HG02981 (cell line): Measurements from ENCODE around the gene CTNNB1.
"Not testable (repeated sequence)": the region's sequence is repeated elsewhere in the genome, so short reads cannot be mapped to it uniquely, and the experiment has no call there.

Source experiments
- ATAC-seq: cut with Tn5 transposase; IDR thresholded peaks from one replicate; pipeline ENCODE4 v1.9.1; 2021; ENCODE audit warnings: mild to moderate bottlenecking, moderate library complexity; ENCODE audit not compliant: unreplicated experiment

CTNNB1 gene

GRCh38 chr3:41248525-41248924 is 49.2 kb downstream of the CTNNB1 start:
- ATAC-seq = no peak

DNA sequence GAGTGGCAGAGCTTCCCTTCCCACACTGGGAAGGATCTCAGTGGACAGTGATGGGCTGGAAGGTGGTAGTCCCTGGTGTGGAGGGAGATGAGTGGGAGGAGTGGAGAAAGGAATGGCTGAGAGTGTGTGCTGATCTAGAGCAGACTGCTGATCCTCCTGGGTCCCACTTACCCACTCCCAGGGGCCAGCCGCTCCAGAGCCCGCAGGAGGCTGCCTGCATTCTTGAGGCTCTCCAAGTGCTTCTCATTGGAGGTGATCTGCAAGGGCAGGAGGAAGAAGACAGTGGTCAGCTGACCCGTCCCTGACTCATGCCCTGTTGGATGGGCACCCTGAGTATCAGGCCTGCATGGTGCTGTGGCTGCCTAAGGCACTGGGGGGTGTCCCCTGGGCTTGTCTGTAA is 50.0 kb downstream of the CTNNB1 start:
- no peak for ATAC-seq

- no peak for ATAC-seq
Observed at GRCh38 chr3:41250825-41251224, 51.5 kb downstream of the CTNNB1 start.

- ATAC-seq = no peak
Observed at GRCh38 chr3:41251593-41251992, 52.3 kb downstream of the CTNNB1 start.

- ATAC-seq = no peak
Observed at GRCh38 chr3:41258239-41258800, 59.0 kb downstream of the CTNNB1 start.

DNA sequence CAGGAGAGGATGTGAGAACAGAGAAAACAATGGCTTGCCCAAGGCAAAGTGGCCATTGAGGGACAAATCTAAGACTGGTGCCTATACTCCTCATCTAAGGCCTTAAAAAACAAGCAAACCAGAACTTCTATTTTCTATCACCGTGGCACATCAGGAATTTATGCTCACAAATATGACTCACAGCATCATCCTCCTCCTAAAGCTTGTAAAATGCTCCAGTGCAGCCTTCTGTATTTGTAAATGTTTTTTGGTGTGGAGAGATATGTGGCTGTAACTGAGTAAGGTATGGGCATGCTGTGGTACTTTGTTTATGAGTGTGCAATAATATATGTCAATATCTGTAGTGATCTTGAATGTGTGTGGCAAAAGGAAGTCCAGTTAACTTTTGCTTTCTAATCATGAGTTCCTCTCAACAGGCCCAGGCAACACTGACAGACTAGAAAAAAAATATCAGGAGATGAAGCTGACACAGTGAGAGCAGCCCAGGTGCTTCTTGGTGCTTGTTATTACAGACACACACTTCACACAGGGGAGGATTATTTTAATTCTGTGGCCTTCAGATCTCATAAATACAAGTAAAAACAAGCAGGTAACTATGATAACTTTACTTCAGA is 60.3 kb downstream of the CTNNB1 start:
- ATAC-seq = no peak

- ATAC-seq = no peak
Observed at GRCh38 chr3:41260063-41260450, 60.8 kb downstream of the CTNNB1 start.

DNA sequence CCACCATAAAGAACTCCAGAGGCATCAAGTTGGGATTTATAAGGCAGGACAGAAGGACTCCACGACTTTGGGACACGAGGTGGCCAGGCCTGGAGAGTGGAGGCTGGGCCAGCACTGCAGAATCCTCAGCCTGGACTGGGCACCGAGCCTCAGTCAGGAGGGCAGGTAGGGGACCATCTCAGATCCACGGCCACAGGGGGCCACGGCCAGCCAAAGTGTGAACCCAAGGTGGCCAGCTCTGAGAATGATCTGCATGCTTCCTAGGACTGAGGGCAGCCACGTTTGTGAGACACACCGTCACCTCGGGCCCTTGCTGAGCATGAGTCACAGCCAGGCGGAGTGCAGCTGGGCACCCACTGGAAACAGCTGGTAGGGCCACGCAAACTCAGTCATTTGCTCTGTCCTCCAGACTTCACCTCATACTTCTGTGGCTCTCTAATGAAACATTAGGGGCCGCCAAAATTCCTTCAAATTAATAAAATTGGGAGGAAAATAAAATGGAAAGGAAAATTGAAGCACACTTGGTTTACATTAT is 65.8 kb downstream of the CTNNB1 start:
- no peak for ATAC-seq

GRCh38 chr3:41265823-41266273 is 66.5 kb downstream of the CTNNB1 start:
- ATAC-seq = no peak

- no peak for ATAC-seq
Observed at GRCh38 chr3:41267975-41268640, 68.8 kb downstream of the CTNNB1 start.

GRCh38 chr3:41272667-41273066 is 73.4 kb downstream of the CTNNB1 start:
- ATAC-seq = no peak

DNA sequence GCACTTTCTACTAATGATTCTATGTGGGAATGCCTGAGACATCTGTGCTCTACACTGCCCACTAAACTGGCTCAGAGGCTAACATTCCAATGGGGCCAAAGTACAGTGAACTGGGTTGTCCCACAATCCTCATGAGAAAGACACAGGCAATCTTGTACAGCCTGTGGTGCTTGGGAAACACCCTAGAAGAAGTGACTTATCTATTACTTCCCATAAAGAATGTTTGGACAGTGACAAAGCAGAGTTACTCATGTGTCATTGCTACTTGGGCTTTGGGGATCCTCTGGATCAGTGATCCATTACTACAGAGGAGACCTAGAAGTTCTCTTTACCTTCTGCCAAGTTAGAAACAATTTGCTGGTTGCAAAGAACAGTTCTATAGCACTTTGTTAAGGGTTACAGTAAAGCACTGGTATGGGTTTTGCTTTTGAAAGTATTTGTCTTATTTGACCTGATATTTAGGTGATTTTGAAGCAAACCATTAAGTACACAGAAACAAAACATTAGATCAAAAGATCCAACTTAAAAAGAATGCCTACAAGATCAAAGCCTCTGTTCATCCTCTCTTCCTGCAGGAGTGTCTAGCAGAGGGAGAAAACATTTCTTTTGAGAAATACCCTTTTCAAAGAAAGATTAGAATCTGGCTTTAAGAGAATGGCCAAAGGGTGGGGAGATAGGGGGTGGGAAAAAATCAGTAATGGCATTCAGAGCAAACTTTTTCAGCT is 75.8 kb downstream of the CTNNB1 start:
- no peak for ATAC-seq

- no peak for ATAC-seq
Observed at GRCh38 chr3:41276191-41276590, 76.9 kb downstream of the CTNNB1 start.

DNA sequence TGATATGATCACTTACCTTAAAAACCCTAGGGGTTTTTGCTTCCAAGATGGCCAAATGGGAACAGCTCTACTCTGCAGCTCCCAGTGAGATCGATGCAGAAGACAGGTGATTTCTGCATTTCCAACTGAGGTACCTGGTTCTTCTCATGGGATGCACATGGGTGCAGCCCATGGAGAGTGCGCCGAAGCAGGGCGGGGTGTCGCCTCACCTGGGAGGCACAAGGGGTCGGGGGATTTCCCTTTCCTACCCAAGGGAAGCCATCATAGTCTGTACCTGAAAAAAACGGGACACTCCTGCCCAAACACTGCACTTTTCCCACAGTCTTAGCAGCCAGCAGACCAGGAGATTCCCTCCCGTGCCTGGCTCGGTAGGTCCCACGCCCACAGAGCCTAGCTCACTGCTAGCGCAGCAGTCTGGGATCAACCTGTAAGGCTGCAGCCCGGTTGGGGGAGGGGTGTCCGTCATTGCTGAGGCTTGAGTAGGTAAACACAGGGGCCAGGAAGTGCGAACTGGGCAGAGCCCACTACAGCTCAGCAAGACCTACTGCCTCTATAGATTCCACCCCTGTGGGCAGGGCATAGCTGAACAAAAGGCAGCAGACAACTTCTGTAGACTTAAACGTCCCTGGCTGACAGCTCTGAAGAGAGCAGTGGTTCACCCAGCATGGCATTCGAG is 78.6 kb downstream of the CTNNB1 start:
- no peak for ATAC-seq

- ATAC-seq = not testable (repeated sequence)
Observed at GRCh38 chr3:41284934-41285333, 85.6 kb downstream of the CTNNB1 start.

DNA sequence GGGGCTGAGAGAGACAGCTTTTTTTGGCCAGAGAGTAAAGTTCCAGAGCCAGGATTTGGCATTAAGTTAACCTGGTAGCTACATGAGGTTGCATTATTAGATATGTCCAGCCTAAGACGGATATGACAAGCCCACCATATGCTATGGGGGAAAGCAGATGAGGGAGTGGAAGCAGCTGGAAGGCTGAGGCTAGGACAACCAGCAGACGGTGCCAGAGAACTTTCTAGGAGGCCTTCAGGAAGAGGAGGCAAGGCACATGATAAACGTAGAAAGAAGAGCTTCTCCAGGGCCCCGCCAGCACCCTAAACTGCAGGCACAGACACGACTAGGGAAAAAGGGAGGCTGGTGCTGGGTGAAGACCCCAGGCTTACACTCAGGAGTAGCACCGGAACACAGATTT is 87.0 kb downstream of the CTNNB1 start:
- ATAC-seq = no peak

- ATAC-seq = no peak
Observed at GRCh38 chr3:41288785-41289184, 89.5 kb downstream of the CTNNB1 start.
